PFSK-1 (cell line): Measurements from ENCODE around the gene CSF1.

Source experiments
- FOXP2 ChIP-seq: optimal IDR thresholded peaks from 2 replicates; pipeline ENCODE3; 2011; ENCODE audit warnings: borderline replicate concordance, control low read depth, inconsistent platforms; ENCODE audit not compliant: insufficient read depth; ENCODE audit errors: extremely low read length, extremely low read depth
- POLR2AphosphoS5 ChIP-seq: IDR thresholded peaks from 2 replicates; pipeline ENCODE4 v1.6.1; 2012; ENCODE audit warnings: low read depth, mild to moderate bottlenecking, control low read depth, low read length, moderate library complexity
- REST ChIP-seq, 2 experiments: IDR thresholded peaks; 2 replicates each; pipeline versions ENCODE4 v1.6.1 to v1.8.0; 2011 to 2012; ENCODE audit warnings: low read depth in 2 of 2, low read length in 2 of 2, control low read depth in 1 of 2, inconsistent platforms in 1 of 2, mild to moderate bottlenecking in 1 of 2, moderate library complexity in 1 of 2; ENCODE audit not compliant: insufficient read depth in 1 of 2
- SIN3A ChIP-seq: IDR thresholded peaks from 2 replicates; pipeline ENCODE4 v1.6.1; 2012; ENCODE audit warnings: mild to moderate bottlenecking, low read length, moderate library complexity, borderline replicate concordance; ENCODE audit not compliant: insufficient read depth
- TAF1 ChIP-seq: IDR thresholded peaks from 2 replicates; pipeline ENCODE4 v1.6.1; 2012; ENCODE audit warnings: low read length, control low read depth, borderline replicate concordance; ENCODE audit not compliant: insufficient read depth

CSF1 gene

DNA sequence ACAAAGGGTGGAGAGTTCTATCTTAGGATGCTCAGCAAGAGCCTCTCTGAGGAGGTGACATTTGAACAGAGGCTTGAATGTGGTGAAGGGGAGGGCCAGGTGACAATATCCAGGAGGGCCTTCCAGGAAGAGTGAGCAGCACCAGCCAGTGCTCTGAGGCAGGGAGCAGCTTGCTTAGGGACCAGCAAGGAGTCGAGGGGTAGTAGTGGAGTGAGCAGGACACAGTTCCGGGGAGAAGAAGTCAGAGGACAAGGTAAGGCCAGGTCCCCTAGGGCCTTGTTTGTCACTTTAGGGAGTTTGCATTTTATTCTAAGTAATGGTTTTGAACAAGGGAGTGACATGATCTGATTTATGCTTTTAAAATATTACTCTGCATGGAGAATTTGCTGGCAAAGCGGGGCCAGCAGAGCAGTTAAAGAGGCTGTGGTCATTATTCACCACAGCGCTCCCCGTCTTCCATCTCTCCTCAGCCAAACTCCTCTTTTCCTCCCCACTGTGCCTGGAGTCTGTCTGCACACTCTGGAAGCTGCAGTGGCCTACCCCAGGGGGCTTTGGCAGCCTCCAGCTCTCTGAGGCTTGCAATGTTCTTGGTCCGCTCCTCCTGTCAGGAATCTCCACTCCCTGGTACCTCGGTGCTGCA is 17.0 kb upstream of the CSF1 start:
- no peak for TF ChIP-seq FOXP2

DNA sequence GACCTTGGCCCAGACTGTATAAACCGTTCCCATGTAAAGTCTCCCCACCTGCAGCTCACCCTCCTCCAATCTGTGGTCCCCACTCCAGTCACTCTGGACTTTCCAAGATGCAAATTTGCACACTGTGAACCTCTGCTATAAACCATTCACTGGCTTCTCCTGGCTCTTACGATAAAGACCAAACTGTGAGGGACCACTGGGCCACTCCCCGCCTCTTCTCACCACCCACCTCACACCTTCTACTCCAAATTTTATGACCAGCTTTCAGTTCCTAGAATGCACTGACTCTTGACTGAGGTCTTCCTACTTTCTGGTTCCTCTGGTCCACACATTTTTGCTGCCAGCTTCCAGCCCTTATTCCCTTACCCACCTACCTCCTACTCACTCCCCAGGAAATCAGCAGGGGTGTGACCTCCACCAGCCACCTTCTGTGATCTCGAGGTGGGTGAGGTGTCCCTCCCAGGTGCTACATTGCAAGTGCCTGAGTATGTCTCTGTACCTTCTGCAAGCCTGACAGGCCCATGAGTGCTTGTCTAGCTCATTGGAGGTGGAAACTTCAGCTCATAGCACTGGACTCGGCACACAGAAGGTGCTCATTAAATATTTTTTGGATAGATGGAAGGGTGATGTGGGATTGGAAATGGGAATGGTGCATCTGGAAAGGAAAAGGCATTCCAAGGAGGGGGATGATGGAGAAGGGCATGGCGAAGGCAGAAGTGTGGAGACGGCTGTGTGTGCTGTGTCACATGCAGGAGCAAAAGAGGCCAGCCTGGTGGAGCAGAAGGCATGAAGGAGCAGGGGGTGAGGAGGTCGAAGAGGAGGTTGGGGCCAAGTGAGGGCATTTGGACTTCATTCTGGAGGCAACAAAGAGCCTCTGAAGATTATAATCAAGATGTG is 15.6 kb upstream of the CSF1 start:
- TF ChIP-seq POLR2AphosphoS5 = no peak
- TF ChIP-seq SIN3A = no peak
- no peak for TF ChIP-seq REST (IDR thresholded peaks at IDR 0.05; ENCODE audit: insufficient read depth in 1 of 2, low read depth in 2 of 2, low read length in 2 of 2)
- no peak for TF ChIP-seq FOXP2
- no peak for TF ChIP-seq TAF1

- peak; percentile 81 for TF ChIP-seq FOXP2
- peak in 1 of 2 experiments; percentile 43; a peak in 1 of 4 replicates for TF ChIP-seq REST (IDR thresholded peaks at IDR 0.05; ENCODE audit: insufficient read depth in 1 of 2, low read depth in 2 of 2, low read length in 2 of 2)
- TF ChIP-seq SIN3A = no peak
- no peak for TF ChIP-seq POLR2AphosphoS5
- TF ChIP-seq TAF1 = no peak
Observed at GRCh38 chr1:109895720-109896504, 14.7 kb upstream of the CSF1 start.

- TF ChIP-seq REST (IDR thresholded peaks at IDR 0.05; ENCODE audit: insufficient read depth in 1 of 2, low read depth in 2 of 2, low read length in 2 of 2) (no peak), TAF1 (no peak), POLR2AphosphoS5 (no peak), SIN3A (no peak), FOXP2 (no peak)
Observed at GRCh38 chr1:109896681-109897080, 14.0 kb upstream of the CSF1 start.

DNA sequence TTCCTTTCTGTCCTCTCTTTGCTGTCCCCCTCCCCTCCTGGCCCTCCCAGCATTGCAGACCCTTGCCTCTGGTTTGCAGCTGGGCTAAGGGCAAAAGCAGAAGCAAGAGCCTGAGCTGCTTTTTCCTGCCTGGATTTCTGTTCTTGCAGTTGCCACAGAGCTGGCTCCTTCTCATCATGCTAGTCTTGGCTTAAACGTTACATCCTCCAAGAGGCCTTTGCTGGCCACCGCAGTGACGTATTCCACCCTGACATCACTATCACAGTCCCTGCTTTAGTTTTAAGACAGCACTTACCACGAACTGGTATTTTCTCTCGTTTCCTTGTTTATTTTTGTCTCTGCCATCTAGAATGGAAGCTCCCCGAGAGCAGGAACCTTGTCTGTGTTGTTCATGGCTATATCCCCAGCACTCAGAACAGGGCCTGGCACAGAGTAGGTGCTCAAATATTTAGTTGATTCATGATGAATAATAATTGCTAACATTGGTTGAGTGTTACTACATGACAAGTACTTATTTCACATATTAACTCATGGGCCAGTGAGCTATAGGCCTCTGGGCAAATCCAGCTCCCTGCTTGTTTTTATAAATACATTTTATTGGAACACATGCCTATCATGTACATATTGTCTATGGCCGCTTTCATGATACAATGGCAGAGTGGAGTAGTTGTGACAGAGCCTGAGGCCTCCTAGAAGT is 13.2 kb upstream of the CSF1 start:
- no peak for TF ChIP-seq FOXP2
- TF ChIP-seq REST (IDR thresholded peaks at IDR 0.05; ENCODE audit: insufficient read depth in 1 of 2, low read depth in 2 of 2, low read length in 2 of 2) = no peak
- TF ChIP-seq TAF1 = no peak
- no peak for TF ChIP-seq POLR2AphosphoS5
- no peak for TF ChIP-seq SIN3A
